Measurements from ENCODE around the gene HARS1. TPM values are rescaled to one million over a fixed set of nuclear protein-coding genes. Genes with fewer than 3 reads are reported as not detected.

Gene HARS1
- polyA plus RNA-seq, 3 donors, result 28.4 to 34.3 (median 31.9) TPM

DNA sequence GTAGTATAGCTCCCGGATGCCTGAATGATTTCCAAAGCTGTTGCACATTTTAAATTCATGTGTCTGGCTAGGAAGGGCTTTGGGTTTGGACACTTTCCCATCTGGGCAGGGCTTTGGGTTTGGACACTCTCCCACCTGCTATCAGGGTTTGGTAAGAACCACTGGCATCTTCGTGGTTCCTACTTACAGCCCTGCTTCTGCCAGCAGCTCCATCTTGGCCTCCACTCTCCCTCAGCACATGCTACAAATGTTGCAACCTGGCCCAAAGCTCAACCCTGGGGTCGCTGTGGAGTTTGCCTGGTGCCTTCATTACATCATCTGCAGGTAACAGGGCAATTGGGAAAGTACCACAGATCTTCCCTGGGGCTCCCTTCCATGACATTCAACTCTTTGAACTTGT lies 48.5 kb downstream of the HARS1 start:
- TF ChIP-seq CTCF (IDR thresholded peaks at IDR 0.05), result no peak
- 75% methylated on average over 2 of the region's 3 CpGs for WGBS (ENCODE audit: insufficient coverage)
- peaks cover 34 to 46% of the 10 kb centered on the region in 2 donors for H3K4me1 ChIP-seq (ENCODE audit: control insufficient read depth in 1 of 2, insufficient read depth in 2 of 2, low read length in 2 of 2)
- Mint-ChIP-seq H3K27ac (peak overlapping the region in 1 of 7 donors; percentile 15), H3K4me1 (peaks cover 38% of the 10 kb centered on the region), H3K36me3 (peaks cover 44 to 53% of the 10 kb centered on the region in 2 donors), H3K9me3 (no peaks in the 10 kb centered on the region), H3K27me3 (ENCODE audit: low read depth in 3 of 3) (peaks cover 0 to 7% (median 1%) of the 10 kb centered on the region in 3 donors), H3K4me3 (no peak overlapping the region)
- peaks cover 49% of the 10 kb centered on the region for H3K79me2 ChIP-seq (ENCODE audit: insufficient read depth, low read length)
- no peak overlapping the region for H3K4me3 ChIP-seq (replicated peaks in 1 of 3; ENCODE audit: low read depth in 2 of 3, low read length in 3 of 3)
- H3K9ac ChIP-seq (ENCODE audit: insufficient read depth, low read length, poor library complexity, severe bottlenecking), result no peak overlapping the region
- no peak overlapping the region for H3K27ac ChIP-seq (ENCODE audit: low read depth in 1 of 2, low read length in 2 of 2)
- no peaks in the 10 kb centered on the region for H3K9me3 ChIP-seq (replicated peaks in 1 of 2; ENCODE audit: control insufficient read depth in 1 of 2, insufficient read depth in 1 of 2, low read length in 2 of 2)
- H4K20me1 ChIP-seq (ENCODE audit: insufficient read depth, low read length), result peaks cover 26% of the 10 kb centered on the region
- no peak overlapping the region for H2AFZ ChIP-seq (ENCODE audit: insufficient read depth, low read depth, low read length, poor library complexity, severe bottlenecking)
- no peaks in the 10 kb centered on the region for H3K27me3 ChIP-seq (ENCODE audit: control insufficient read depth in 2 of 2, insufficient read depth in 2 of 2, low read length in 2 of 2)
- intact Hi-C loops (cut with micrococcal nuclease), result loop anchor here in 1 of 2 donors (10.0 kb wide), 1 partner anchor 62 kb away; the partner anchor contains the start of gene ZMAT2
- H3K4me2 ChIP-seq (replicated peaks; ENCODE audit: extremely low read depth, low read length, poor library complexity, severe bottlenecking), result no peak overlapping the region
- DNase-seq, result no peak
- H3K36me3 ChIP-seq (replicated peaks in 1 of 2; ENCODE audit: control insufficient read depth in 1 of 2, insufficient read depth in 2 of 2, low read length in 2 of 2), result peaks cover 35 to 39% of the 10 kb centered on the region in 2 donors

DNA sequence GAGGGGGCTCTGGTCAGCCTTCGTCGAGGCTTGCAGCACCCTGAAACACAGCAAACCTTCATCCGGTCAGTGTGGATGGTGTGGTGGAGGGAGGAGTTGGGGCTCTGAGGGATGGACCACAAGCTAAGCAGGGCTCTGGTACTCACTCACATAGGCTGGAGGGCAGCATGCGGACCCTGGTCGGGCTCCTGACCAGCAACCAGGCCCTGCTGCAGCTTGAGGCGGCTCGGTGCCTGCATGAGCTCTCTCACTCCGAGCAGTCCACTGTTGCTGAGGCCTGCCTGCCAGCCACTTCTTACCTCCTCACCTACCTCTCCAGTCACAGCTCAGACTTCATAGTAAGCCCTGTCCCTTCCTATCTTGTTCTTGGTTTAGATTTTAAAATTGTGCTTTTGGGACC lies 49.5 kb downstream of the HARS1 start:
- 92% methylated on average over 8 of the region's 8 CpGs for WGBS (ENCODE audit: insufficient coverage)
- Histone ChIP-seq H3K9me3 (replicated peaks in 1 of 2; ENCODE audit: control insufficient read depth in 1 of 2, insufficient read depth in 1 of 2, low read length in 2 of 2) (no peaks in the 10 kb centered on the region), H3K27me3 (ENCODE audit: control insufficient read depth in 2 of 2, insufficient read depth in 2 of 2, low read length in 2 of 2) (no peaks in the 10 kb centered on the region), H3K4me1 (ENCODE audit: control insufficient read depth in 1 of 2, insufficient read depth in 2 of 2, low read length in 2 of 2) (peaks cover 34 to 51% of the 10 kb centered on the region in 2 donors), H3K79me2 (ENCODE audit: insufficient read depth, low read length) (peaks cover 42% of the 10 kb centered on the region), H3K27ac (ENCODE audit: low read depth in 1 of 2, low read length in 2 of 2) (no peak overlapping the region), H3K9ac (ENCODE audit: insufficient read depth, low read length, poor library complexity, severe bottlenecking) (no peak overlapping the region), H3K36me3 (replicated peaks in 1 of 2; ENCODE audit: control insufficient read depth in 1 of 2, insufficient read depth in 2 of 2, low read length in 2 of 2) (peaks cover 35 to 39% of the 10 kb centered on the region in 2 donors), H3K4me3 (replicated peaks in 1 of 3; ENCODE audit: low read depth in 2 of 3, low read length in 3 of 3) (no peak overlapping the region), H4K20me1 (ENCODE audit: insufficient read depth, low read length) (peaks cover 22% of the 10 kb centered on the region), H2AFZ (ENCODE audit: insufficient read depth, low read depth, low read length, poor library complexity, severe bottlenecking) (no peak overlapping the region), H3K4me2 (replicated peaks; ENCODE audit: extremely low read depth, low read length, poor library complexity, severe bottlenecking) (no peak overlapping the region)
- H3K36me3 Mint-ChIP-seq, result peaks cover 44 to 53% of the 10 kb centered on the region in 2 donors
- no peak overlapping the region for H3K4me3 Mint-ChIP-seq
- peaks cover 42% of the 10 kb centered on the region for H3K4me1 Mint-ChIP-seq
- no peak for TF ChIP-seq CTCF (IDR thresholded peaks at IDR 0.05)
- intact Hi-C loops (cut with micrococcal nuclease), result loop anchor here in 1 of 2 donors (10.0 kb wide), 1 partner anchor 63 kb away; the partner anchor contains the start of gene ZMAT2
- no peak for DNase-seq
- no peaks in the 10 kb centered on the region for H3K9me3 Mint-ChIP-seq
- H3K27ac Mint-ChIP-seq, result no peak overlapping the region
- peaks cover 0 to 7% (median 1%) of the 10 kb centered on the region in 3 donors for H3K27me3 Mint-ChIP-seq (ENCODE audit: low read depth in 3 of 3)

Data from CD14-positive monocyte (primary cell).